Astrocyte (in vitro differentiated cells and primary cell): Measurements from ENCODE around the gene BCR.

Experiments used
- CTCF ChIP-seq: IDR thresholded peaks from 2 replicates; pipeline ENCODE4 v1.5.1; 2011; ENCODE audit warnings: low read depth, mild to moderate bottlenecking, inconsistent platforms, low read length, moderate library complexity; ENCODE audit not compliant: insufficient read depth
- EZH2 ChIP-seq: IDR thresholded peaks from 2 replicates; pipeline ENCODE4 v1.6.1; 2012; ENCODE audit warnings: mild to moderate bottlenecking, low read length, inconsistent platforms; ENCODE audit not compliant: insufficient read depth

DNA sequence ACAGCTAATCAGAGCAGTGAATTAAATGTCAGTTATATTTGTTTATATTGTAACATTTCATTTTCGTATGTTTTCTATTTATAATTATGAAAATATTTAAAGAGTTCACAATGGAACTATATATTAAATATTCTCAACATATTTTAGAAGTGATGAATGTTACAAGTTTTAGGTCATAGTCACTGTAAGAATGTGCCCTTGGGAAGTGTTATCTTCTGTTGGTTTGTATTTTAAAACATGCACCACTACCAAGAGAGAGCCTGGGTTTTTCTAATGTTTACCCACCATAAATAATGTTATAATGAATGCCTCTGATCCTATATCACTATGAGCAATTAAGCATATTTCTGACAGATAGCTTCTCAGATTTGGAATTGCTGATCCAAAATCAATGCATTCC, 171.0 kb downstream of the BCR start:
- TF ChIP-seq CTCF (no peak), EZH2 (no peak)
